Stimulated activated CD8-positive, alpha-beta memory T cell treated with anti-CD3 and anti-CD28 coated beads, Interleukin-2, amount 100 ng/mL, for 1 hour (primary cell): ENCODE results near the gene MTURN.
"Not testable (repeated sequence)": the region's sequence is repeated elsewhere in the genome, so short reads cannot be mapped to it uniquely, and the experiment has no call there.

Source experiments
- DNase-seq, 2 donors: peaks; one replicate each; pipeline ENCODE4 v3.0.0-alpha.2; 2020; ENCODE audit warnings: low read depth in 2 of 2

The MTURN gene

DNA sequence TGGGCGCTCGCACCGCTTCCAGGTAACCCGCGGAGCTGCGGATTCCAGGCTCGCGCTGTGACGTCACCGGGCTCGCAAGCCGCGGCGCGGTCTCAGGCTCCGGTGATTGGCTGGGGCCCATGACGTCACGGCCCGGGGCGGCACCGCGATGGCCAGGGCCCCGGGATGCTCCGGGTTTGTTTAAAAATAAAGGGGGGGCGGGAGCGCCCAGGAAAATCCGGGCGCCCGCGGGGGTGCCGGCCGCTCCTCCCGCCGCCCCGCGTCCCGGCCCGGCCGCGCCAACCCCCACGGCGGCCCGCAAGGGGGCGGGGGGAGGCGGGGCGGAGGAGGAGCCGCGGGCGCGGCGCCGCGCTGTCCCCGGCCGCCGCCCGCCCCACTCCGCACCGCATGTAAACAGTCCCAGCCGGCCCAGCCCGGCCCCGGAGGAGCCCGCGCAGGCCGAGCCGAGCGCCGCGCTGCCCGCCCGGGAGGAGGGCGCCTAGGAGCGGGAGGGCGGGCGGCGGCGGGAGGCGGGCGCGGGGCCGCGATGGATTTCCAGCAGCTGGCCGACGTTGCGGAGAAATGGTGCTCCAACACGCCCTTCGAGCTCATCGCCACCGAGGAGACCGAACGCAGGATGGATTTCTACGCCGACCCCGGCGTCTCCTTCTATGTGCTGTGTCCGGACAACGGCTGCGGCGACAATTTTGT, at the start of gene MTURN:
Gene MTURN (plus strand): TSS at position 376 of the 690 bp plus-strand sequence. CDS start 151 bp downstream, at position 527.
- DNase-seq: peak; percentile 69 to 72

DNA sequence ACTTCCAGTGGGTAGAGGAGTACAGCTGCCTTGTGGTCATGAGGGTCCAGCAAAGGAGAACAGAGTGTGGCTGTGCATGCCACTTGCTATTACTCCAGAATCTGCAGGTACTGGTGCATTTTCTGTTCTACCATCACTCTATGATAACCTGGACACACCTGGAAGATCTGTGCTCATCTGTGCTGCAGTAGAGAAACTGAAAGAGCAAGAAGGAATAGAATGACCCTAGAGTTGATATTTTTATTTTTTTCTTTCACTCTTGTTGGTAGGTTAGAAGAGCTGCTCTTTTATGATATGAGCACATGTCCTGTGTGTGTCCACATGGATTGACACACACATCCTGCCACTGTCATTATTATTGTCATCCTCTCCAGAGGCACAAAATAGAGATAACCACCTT, 48.3 kb upstream of the MTURN start:
- no peak for DNase-seq

DNA sequence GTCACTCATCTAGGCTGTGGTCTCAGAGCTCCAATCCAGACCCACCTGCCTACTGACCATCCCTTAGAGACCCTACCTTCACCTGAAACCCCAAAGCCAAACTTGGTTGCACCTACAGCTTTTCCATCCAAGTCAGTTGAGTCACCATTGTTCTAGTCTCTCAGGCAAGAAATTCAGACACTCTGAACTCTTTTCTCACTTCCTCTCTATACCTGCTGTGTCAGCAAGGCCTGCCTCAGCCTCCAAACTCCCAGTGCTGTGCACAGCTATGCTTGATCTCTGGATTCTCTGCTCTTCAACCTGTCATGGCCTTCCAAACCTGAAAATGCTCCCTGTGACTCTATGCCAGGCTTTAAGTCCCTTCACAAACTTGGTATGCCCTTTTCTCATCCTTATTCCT, 47.4 kb upstream of the MTURN start:
- no peak for DNase-seq

DNA sequence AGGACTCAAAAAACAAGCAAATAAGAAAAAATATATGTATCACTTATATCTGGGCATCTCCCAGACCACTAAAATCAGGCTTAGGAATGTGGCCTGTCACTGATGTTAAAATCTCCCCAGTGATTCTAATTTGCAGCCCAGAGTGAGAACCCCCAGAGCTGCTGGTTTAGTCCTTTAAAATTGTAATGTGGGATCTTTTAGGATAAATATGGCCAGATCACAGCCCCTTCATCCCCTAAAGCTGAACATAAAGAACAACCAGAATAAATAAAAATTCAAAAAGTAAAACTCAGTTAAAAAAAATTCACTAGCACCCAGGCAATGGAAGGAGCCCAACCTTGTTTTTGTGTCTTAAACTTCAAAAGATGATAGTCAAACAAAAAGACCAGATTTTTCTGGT, 46.4 kb upstream of the MTURN start:
- DNase-seq: no peak

DNA sequence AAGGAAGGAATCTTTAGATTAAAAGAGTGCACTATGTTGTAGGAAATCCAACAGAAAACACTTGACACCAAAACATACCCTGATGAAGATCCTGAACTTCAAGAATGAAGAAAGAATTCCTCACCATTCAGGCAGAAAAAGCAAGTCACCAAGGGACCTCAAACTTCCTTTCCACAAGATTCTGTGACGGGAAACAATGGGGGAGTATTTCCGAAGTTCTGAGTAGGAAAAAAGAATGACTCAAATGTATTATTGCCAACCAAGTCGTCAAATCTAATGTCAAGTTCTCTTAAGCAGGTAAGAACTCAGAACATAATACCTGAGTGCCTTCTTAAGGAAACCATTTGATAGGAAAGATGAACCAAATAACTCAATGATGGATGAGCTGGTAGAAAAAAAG, 44.7 kb upstream of the MTURN start:
- no peak for DNase-seq

DNA sequence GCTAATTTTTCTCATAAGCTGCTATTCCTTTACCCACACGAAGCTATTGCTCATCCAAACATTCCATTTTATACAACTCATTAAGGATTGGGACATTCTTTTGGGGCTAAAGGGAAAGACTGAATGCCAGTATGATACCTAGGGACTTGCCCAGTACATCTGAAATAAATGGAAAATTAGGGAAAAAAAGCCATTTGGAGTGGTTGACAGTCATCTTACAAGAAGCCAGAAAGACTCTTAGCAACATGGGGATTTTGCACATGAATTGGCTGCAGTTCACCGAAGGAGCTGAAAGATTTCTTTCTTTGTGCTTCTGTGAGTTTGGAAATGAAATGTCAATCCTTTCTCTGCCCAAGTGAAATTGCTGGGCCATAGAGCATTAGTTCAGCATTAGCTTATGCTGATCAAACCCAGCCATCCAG, 43.3 kb upstream of the MTURN start:
- no peak for DNase-seq

DNA sequence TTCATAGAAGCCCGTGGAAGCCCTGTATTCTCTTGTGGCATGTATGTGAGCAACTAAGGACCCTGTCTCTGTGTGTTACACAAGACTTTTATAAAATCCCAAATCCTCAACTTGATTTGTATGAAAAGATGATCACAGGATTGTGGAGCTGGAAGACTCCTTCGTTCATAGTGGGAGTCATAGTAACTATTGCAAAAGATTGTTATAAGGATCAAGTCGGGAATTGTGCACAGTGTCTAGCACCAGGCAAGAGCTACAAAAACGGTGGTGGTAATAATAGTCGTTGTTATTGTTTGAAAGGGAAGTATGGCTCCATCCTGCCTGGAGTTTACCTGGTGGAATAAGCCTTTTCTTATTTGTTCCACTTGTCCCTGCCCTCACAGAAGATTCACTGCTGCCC, 42.8 kb upstream of the MTURN start:
- DNase-seq: no peak

DNA sequence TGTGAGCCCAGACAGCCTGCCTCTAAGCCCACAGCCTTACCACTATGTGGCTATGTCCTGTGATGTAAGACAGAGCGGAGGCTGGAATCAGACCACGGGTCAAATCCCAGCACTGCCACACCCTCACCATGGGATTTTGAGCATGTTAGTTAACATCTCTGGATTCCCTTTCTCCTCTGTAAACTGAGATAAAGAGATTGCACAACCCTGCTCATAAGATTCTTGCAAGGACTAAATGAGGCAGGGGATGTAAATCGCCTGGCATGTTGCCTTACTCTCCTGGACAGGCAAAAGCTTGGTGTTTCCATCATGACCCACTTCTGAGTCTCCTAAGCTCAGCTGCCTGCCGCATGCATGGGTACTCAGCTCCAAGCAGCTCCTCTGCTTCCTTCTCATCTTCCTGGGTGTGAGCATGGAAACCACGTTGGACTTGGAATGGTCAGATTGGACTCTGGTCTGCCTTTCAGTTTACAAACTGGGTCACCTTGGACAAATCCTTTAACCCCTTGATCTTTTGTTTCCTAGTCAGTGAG, 41.3 kb upstream of the MTURN start:
- no peak for DNase-seq

DNA sequence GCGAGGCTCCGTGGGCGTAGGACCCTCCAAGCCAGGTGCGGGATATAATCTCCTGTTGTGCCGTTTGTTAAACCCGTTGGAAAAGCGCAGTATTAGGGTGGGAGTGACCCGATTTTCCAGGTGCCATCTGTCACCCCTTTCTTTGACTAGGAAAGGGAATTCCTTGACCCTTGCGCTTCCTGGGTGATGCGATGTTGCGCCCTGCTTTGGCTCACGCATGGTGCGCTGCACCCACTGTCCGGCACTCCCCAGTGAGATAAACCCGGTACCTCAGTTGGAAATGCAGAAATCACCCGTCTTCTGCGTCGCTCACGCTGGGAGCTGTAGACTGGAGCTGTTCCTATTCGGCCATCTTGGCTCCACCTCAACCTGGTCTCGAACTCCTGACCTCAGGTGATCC, 36.2 kb upstream of the MTURN start:
- DNase-seq: not testable (repeated sequence)

DNA sequence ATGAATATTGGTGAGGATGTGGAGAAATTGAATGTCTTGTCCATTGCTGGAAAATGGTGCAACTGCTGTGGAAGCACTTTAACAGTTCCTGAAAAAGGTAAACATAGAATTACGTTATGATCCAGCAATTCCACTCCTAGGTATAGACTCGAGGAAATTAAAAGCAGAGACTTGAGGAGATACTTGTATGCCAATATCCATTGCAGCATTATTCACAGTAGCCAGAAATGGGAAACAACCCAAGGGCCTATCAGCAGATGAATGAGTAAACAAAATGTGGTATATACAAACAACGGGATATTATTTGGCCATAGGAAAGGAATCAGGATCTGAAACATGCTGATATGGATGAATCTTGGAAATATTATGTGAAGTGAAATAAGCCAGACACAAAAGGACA, 32.5 kb upstream of the MTURN start:
- no peak for DNase-seq

DNA sequence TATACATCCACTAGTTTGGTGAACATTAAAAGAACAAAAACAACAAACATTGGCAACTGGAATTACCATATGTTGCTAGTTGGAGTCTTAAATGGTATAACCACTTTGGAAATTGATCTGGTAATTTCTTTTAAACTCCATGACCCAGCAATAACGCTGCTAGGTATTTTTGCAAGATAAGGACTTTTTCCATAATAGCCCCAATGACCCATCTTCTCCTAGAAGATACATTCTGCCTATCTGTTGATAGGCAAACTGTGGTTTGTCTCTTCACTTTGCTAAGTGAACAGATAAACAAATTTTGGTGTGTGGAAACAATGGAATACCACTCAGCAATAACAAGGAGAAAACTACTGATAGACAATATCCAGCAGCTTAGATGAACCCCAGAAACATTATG, 30.6 kb upstream of the MTURN start:
- no peak for DNase-seq

DNA sequence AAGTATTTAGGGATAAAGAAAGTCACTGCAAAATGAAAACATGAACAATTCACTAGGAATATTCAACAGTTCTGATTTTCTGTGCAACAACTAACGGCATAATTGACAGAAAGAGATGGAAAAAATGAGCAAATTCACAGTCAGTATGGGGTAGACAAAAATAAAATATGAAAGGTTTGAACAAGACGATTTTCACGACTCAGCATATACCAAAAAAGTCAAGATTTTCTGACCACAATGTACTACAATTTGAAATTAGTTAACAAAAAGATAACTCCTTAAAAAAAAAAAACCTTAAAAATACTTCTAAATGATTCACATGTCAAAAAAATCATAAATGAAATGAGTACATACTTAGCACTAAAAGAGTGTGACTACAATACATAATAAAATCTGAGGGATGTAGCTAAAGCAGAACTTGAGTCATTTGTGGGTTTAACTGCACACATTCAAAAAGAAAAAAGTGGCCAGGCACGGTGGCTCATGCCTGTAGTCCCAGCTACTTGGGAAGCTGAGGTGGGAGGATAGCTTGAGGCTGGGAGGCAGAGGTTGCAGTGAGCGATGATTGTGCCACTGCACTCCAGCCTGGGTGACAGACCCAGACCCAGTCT, 22.6 kb upstream of the MTURN start:
- no peak for DNase-seq

DNA sequence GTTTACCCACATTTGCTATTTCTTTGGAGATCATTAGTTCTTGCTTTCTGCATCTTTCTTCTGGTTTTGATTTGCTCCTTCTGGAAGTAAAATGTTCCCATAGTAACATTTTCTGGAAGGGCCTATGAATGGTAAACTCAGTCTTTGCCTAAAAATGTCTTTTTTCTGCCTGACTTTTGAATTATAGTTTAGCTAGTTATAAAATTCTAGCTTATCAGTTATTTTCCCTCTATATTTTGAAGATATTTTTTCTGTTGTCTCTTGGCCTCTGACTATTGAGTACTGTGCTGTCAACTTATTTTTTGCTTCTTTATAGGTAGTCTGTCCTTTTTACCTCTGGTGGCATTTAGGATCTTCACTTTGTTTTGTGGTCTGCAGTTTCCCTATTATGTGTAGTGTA, 21.6 kb upstream of the MTURN start:
- no peak for DNase-seq

DNA sequence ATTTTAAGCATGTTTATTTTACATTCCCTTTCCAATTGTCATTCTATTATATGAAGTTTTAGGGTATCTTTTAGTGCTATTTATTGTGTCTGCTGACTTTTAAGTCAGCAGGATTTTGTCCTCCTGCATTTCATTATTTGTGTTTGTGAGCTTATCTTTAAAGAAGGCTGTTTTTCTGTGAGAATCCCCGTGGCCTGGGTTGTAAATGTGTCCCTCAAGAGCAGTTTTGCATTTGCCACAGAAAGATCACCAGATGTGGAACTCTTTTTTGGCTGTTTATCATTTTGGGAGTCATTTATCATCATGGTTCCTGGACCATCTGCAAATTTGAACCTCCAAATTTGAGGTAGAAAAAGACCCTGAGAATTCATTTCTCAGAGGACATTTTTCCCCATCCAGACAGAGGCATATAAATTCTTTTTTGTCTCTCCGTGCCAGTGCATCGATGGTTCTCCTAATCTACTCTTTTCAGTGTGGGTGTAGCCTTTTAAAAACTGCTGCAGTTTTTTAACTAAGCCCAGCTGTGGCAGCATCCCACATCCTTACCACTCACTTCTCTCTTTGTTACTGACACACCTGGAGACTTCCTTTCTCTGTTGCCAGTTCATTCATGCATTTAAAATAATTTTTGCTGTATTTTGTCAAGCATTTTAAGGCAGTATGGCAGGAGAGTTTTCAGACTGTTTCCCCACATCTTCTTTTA, 20.1 kb upstream of the MTURN start:
- DNase-seq: no peak

DNA sequence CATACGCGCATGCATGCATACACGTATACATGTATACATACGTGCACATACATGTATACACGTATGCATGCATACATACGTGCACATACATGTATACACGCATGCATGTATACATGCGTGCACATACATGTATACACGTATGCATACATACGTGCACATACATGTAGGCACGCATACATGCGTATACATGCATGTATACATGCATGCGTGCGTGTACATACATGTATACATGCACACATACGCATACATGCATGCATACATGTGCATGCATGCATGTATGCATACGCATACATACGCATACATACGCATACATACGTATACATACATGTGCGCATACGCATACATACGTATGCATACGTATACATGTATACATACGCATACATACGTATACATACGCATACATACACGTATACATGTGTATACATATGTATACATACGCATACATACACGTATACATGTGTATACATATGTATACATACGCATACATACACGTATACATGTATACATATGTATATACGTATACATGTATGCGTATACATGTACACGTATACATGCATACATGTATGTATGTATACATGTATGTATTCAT, 19.0 kb upstream of the MTURN start:
- no peak for DNase-seq

DNA sequence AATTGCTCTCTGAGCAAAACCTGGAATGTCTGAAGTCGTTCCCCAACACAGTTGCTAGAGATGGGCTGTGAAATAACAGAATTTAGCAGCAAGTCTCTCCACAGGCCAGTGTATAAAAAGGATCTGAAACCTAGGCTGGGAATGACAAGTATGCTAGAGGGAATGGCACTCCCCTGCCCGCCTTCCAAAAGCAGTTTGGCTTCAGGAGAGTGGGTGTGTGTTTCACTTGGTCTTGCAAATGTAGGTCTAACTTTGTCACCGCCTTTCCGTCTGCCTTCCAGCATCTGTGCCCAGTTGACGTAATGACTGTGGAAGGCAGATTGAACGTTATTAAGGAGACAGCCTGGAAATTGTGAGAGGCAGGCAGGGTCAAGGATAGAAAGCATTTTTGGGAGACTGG, 18.0 kb upstream of the MTURN start:
- no peak for DNase-seq

DNA sequence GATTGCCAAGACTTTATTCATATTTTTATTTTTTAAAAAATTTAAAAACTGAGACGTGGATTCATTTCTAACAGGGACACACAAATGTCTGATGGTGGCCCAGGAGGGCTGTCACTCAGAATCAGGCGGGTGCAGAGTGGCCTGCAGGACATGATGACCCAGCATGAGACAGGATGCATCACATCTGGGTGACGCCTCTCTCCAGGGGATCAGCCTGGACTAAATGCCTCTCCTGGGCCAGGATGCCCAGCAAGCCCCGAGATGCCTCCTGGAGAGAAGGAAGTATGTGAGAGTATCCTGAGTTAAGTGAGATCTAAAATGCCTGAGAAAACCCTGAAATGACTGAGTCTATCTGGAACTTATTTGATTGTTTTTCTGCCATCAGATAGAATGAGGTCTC, 16.9 kb upstream of the MTURN start:
- no peak for DNase-seq

DNA sequence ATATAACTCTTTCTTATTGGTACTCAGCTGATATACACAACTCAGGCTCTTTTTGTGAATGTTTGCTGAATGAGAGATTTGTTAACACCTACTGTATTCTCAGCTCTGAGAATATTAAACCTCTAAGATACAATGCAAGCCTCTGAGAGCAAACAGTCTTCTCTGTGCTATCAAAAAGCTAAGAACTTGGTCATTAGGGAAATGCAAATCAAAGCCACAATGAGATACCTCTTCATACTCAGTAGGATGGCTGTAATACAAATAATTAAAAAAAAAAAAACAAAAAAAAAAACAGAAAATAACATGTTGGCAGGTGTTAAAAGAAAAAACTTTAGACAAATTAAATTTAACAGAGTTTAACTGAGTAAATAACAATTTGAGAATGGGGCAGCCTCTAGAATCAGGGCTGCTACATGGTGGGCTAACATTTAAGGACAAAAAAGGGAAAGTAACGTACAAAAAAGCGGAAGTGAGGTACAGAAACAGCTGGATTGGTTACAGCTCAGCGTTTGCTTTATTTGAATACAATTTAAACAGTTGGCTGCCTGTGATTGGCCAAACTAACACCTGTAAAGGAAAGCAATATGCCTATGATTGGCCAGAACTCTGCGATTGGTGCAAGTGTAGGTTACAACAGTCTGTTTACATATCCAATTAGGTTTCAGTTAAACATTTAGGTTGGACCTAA, 14.8 kb upstream of the MTURN start:
- no peak for DNase-seq

DNA sequence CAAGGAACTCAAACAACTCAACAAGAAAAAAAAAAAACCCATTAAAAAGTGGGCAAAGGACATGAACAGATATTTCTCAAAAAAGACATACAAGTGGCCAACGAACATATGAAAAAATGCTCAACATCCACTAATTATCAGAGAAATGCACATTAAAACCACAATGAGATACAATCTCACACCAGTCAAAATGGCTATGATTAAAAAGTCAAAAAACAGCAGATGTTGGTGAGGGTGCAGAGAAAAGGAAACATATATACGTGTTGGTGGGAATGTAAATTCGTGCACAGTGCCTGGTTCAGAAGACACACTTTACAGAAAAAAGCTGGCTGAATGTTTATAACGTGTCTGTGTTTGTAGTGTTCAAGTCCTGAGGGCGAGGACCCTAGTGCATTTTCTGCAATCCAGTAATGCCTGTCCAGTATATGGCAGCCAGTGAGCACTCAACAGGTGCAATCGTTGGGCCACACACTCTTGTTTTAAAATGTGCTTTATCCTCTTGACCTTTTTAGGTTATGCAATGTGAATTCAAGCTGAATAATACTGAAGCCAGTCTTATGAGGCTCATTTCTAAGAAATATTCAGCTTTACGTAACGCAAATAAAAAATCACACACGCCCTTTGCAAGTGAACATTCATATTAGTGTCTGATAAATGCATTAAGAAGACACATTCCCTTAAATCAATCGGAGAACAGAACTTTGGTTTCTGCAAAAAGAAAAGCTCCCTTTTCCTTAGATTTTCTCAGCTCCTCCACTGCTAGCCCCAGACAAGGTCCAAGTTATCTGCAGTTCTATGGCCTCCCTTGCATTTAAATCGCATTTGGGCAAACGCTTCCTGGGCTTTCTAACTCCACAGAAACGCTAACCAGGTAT, 813 bp upstream of the MTURN start:
- DNase-seq: no peak

DNA sequence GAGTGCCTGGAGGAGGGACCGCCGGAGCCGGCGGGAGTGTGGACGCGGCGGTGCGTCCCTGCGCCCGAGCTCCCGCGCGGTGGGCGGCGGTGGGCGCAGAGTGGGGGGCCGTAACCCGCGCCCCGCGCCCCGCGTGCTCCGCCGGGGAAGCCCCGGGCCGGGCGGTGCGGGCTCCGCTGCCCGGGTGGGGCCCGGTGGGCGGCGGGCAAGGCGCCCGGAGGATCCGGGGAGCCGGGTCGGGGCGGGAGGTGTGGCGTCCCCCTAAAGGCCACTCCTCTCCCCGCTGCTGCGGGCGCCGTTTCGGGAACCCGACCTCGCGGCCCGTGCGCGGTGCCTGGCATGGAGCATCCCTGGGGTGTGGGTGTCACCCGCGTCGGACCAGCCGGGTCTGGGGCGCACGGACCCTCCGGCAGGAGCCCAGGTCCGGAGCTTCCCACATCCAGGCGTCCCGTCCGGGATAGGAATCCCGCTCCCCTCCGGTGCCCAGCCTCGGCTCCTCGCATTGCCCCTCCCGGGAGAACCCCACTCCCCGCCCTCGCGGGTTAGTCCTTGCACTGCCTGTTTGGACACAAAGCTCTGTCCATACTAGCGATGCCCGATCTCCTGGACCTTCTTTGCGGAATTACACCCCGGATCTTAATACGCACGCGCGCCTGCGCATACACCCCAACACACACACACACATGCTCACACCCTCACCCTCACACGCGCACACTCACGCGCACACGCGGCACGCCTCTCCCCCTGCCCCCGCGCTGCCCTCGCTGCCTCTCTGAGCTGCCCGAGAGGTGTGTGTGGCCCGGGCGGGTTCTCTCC, 723 bp downstream of the MTURN start:
- DNase-seq: no peak
